Ishikawa (cell line): ENCODE data around the gene EEIG1.

Source experiments
- CEBPB ChIP-seq: IDR thresholded peaks from 2 replicates; pipeline ENCODE4 v1.6.1; 2012
- CREB1 ChIP-seq: IDR thresholded peaks from 2 replicates; pipeline ENCODE4 v1.6.1; 2012; ENCODE audit warnings: low read depth
- EGR1 ChIP-seq: IDR thresholded peaks from 2 replicates; pipeline ENCODE4 v1.6.1; 2012
- EP300 ChIP-seq: IDR thresholded peaks from 2 replicates; pipeline ENCODE4 v1.6.1; 2012; ENCODE audit warnings: borderline replicate concordance
- FOXM1 ChIP-seq: IDR thresholded peaks from 2 replicates; pipeline ENCODE4 v1.6.1; 2012; ENCODE audit warnings: low read depth, borderline replicate concordance
- NFIC ChIP-seq: IDR thresholded peaks from 2 replicates; pipeline ENCODE4 v1.6.1; 2012
- RAD21 ChIP-seq: IDR thresholded peaks from 2 replicates; pipeline ENCODE4 v1.6.1; 2012; ENCODE audit warnings: low read depth
- TAF1 ChIP-seq: IDR thresholded peaks from 2 replicates; pipeline ENCODE4 v1.6.1; 2012; ENCODE audit warnings: low read depth, mild to moderate bottlenecking
- TCF12 ChIP-seq: IDR thresholded peaks from 2 replicates; pipeline ENCODE4 v1.6.1; 2012; ENCODE audit warnings: low read depth
- TEAD4 ChIP-seq: IDR thresholded peaks from 2 replicates; pipeline ENCODE4 v1.6.1; 2012
- YY1 ChIP-seq: IDR thresholded peaks from 2 replicates; pipeline ENCODE4 v1.6.1; 2012; ENCODE audit warnings: low read depth
- ZBTB7A ChIP-seq: IDR thresholded peaks from 2 replicates; pipeline ENCODE4 v1.6.1; 2012; ENCODE audit warnings: low read depth
- TF ChIP-seq, protein P1 (sequence below): IDR thresholded peaks from 2 replicates; pipeline ENCODE4 v1.6.1; 2012
- TF ChIP-seq, protein P2 (sequence below): IDR thresholded peaks from 2 replicates; pipeline ENCODE4 v1.6.1; 2012
- TF ChIP-seq, protein P3 (sequence below): IDR thresholded peaks from 2 replicates; pipeline ENCODE4 v1.6.1; 2012; ENCODE audit warnings: low read depth, mild to moderate bottlenecking

Gene EEIG1

DNA sequence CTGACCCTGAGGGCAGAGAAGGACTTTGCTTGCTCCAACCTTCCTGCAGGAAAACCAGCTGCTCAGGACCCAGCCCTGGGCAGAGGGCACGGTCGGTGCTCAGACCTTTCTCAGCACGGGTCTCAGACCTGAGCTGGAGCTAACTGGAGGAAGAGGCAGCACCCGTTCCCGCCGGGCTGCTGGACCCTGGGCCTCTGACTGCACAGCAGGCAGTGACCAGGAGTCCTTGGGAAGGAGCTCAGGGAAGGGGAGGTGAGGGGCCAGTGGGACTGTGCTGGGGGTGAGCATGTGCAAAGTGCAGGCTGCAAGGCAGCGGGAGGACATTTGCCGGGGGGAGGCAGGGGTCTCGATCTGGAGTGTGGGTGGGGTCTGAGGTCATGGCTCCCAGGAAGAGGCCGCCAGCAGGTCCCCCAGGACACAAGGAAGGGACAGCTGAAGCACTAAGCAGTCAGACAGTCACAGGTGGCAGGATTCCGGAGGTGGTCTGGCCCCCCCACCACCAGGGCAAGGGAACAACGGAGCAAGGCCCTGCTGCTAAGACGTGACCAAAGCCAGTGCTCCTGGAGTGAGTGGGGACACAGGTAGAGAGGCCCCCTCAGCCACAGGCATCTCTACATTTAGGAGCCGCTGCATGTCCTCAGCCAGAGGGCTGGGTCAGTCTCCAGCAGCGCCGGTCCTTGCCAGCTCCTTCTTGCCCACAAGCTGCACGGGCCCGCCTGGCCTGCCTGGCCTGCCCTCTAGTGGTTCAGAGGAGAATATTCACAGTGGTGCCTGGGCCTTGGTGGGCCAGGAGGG is 38.4 kb downstream of the EEIG1 start:
- TF ChIP-seq, protein P1, sequence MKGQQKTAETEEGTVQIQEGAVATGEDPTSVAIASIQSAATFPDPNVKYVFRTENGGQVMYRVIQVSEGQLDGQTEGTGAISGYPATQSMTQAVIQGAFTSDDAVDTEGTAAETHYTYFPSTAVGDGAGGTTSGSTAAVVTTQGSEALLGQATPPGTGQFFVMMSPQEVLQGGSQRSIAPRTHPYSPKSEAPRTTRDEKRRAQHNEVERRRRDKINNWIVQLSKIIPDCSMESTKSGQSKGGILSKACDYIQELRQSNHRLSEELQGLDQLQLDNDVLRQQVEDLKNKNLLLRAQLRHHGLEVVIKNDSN, result no peak
- no peak for TF ChIP-seq CEBPB
- TF ChIP-seq ZBTB7A, result peak; percentile 98
- TF ChIP-seq CREB1, result no peak
- no peak for TF ChIP-seq YY1
- no peak for TF ChIP-seq TCF12
- no peak for TF ChIP-seq TEAD4
- TF ChIP-seq, protein P2, sequence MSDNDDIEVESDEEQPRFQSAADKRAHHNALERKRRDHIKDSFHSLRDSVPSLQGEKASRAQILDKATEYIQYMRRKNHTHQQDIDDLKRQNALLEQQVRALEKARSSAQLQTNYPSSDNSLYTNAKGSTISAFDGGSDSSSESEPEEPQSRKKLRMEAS, result no peak
- TF ChIP-seq RAD21, result peak; percentile 53; the same call in 1 of the 2 replicates
- no peak for TF ChIP-seq FOXM1
- no peak for TF ChIP-seq NFIC

DNA sequence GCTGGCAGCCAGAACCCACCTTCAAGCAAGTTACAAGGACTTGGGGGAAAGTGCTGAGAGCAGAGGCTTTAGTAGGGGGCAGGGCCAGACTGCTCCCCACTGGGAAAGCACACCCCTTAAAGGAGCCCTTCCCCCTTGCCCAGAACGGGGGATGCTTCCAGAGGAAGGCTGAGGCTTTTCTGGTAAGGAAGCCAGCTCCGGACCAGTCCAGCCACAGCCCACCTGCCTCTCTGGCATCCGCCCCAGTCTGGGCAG is 38.9 kb downstream of the EEIG1 start:
- TF ChIP-seq EGR1 (no peak), YY1 (no peak), ZBTB7A (no peak), TCF12 (no peak), CEBPB (no peak), CREB1 (no peak), EP300 (no peak), FOXM1 (no peak), TEAD4 (no peak), NFIC (no peak), TAF1 (no peak), RAD21 (no peak)
- TF ChIP-seq, protein P1, result no peak
- TF ChIP-seq, protein P2, result no peak
- TF ChIP-seq, protein P3, sequence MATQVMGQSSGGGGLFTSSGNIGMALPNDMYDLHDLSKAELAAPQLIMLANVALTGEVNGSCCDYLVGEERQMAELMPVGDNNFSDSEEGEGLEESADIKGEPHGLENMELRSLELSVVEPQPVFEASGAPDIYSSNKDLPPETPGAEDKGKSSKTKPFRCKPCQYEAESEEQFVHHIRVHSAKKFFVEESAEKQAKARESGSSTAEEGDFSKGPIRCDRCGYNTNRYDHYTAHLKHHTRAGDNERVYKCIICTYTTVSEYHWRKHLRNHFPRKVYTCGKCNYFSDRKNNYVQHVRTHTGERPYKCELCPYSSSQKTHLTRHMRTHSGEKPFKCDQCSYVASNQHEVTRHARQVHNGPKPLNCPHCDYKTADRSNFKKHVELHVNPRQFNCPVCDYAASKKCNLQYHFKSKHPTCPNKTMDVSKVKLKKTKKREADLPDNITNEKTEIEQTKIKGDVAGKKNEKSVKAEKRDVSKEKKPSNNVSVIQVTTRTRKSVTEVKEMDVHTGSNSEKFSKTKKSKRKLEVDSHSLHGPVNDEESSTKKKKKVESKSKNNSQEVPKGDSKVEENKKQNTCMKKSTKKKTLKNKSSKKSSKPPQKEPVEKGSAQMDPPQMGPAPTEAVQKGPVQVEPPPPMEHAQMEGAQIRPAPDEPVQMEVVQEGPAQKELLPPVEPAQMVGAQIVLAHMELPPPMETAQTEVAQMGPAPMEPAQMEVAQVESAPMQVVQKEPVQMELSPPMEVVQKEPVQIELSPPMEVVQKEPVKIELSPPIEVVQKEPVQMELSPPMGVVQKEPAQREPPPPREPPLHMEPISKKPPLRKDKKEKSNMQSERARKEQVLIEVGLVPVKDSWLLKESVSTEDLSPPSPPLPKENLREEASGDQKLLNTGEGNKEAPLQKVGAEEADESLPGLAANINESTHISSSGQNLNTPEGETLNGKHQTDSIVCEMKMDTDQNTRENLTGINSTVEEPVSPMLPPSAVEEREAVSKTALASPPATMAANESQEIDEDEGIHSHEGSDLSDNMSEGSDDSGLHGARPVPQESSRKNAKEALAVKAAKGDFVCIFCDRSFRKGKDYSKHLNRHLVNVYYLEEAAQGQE, result no peak

DNA sequence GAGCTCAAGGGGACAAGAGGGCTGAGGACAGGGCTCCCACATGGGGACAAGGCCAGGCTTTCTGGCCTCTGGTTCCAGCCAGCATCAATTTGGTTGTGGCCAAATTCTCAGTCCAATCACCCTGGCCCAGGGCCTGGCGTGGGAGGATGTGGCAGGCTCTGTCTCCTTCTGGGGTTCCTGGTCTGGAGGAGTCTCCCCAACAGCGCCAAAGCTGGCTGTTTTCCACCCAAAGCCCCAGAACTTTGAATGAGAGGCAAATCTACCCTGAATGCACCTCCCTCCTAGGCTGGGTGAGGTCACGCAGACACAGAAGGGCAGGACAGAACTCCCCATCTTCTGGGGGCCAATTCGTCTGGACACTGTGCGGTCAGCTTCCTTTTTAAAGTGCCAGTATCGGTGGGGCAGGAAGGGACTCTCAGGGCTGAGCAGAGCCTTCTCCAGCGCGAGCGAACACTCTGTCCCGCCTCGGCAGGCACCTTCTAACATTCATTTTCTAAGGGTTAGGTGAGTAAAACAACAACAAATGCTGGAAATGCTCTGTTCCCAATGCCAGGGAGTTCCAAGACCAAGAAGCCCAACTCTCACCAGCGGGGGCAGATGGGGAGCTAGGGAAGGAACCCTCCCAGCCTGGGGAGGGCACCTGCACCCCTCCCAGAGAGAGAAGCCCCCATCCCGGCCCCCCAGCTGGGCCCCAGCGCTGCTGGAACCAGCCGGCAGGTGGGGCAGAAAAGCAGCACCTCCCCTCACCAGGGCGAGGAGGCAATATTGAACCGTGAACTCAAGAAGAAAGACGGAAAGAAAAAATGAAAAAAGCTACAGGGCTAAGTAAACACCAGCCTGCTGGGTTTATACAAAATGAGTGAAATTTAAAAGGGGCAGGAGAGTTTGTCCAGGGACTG is 39.5 kb downstream of the EEIG1 start:
- TF ChIP-seq EGR1 (no peak), ZBTB7A (no peak), CREB1 (no peak), RAD21 (no peak), TCF12 (no peak), YY1 (no peak), EP300 (no peak), TEAD4 (no peak), NFIC (no peak), CEBPB (no peak), FOXM1 (no peak), TAF1 (no peak)
- TF ChIP-seq, protein P1, result no peak
- TF ChIP-seq, protein P2, result no peak
- TF ChIP-seq, protein P3, result no peak

DNA sequence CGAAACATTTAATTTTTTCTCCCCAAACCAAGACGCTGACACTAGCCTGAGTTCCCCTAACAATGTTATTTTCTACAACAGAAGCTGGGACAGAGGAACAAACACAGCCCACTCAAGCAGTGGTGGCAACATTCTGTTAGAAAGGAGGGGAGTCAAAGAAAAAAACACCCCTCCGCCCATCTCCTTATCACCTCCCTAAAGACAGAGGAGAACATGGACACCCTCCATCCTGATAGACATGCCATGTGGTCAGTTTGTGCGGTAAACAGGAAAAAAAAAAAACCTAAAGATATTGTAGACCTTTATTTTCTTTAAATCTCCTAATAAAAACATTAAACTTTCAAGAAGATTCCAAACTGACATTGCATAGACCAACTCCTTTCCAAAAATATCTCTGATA is 40.2 kb downstream of the EEIG1 start:
- TF ChIP-seq TCF12 (no peak), CREB1 (no peak), YY1 (no peak)
- TF ChIP-seq, protein P3, result no peak
